SK-N-SH (cell line): Measurements from ENCODE around the gene ABI3. TPM values are rescaled to one million over a fixed set of nuclear protein-coding genes. Genes with fewer than 3 reads are reported as not detected.
A peak's percentile ranks its signal among the peaks of the same experiment; 100 is the strongest.

Experiments
- CTCF ChIA-PET: fragments of 300-600, 350-600 bp; formaldehyde crosslinking; extraction: SDS; loops from one replicate; lab custom pipeline; 2021; lab: Yijun Ruan, JAX
- POLR2A ChIA-PET: fragments of 350-600 bp; sonication (Branson Sonifier 250); formaldehyde crosslinking; extraction: SDS; loops from one replicate; lab custom pipeline; 2020; ENCODE audit warnings: antibody characterized with exemption, inconsistent platforms; lab: Yijun Ruan, JAX
- DNase-seq: peaks from one replicate; pipeline ENCODE4 v3.0.0; 2012
- H2AFZ ChIP-seq: fragments of 200-600 bp; sonication (generic); 2 replicates; pipeline ENCODE4 v1.8.1; 2016; ENCODE audit warnings: antibody characterized with exemption, mild to moderate bottlenecking, low read depth
- H3F3A ChIP-seq: fragments of 200-600 bp; sonication (generic); replicated peaks from 2 replicates; pipeline ENCODE3; 2016; ENCODE audit warnings: antibody characterized with exemption, mild to moderate bottlenecking; ENCODE audit not compliant: insufficient read depth
- H3K27ac ChIP-seq, 2 experiments: fragments of 200-500 bp in 1 of 2; fragments of 200-600 bp in 1 of 2; sonication (Bioruptor generic) in 1 of 2; sonication (generic), shearing (Covaris generic) in 1 of 2; 2 replicates each; pipeline versions ENCODE4 v1.5.1 to v1.6.1; 2014 to 2016; ENCODE audit warnings: low read depth in 2 of 2, inconsistent platforms in 1 of 2, low read length in 1 of 2, mild to moderate bottlenecking in 1 of 2, mixed read lengths in 1 of 2
- H3K27me3 ChIP-seq: fragments of 200-600 bp; sonication (generic), shearing (Covaris generic); 2 replicates; pipeline ENCODE4 v1.6.1; 2016; ENCODE audit warnings: mixed run types; ENCODE audit not compliant: insufficient read depth
- H3K36me3 ChIP-seq, 2 experiments: fragments of 200-500 bp in 1 of 2; fragments of 200-600 bp in 1 of 2; sonication (Bioruptor generic) in 1 of 2; sonication (generic) in 1 of 2; replicated peaks in 1 of 2; 2 replicates each; pipeline versions ENCODE3 to v1.5.1; 2014 to 2016; ENCODE audit warnings: low read length in 1 of 2, mild to moderate bottlenecking in 1 of 2; ENCODE audit not compliant: insufficient read depth in 2 of 2, control insufficient read depth in 1 of 2
- H3K4me1 ChIP-seq, 2 experiments: fragments of 200-500 bp in 1 of 2; fragments of 200-600 bp in 1 of 2; sonication (Bioruptor generic) in 1 of 2; sonication (generic), shearing (Covaris generic) in 1 of 2; 2 replicates each; pipeline versions ENCODE4 v1.5.1 to v1.6.1; 2014 to 2016; ENCODE audit warnings: low read depth in 1 of 2, low read length in 1 of 2, mixed run types in 1 of 2; ENCODE audit not compliant: insufficient read depth in 2 of 2, control insufficient read depth in 1 of 2
- H3K4me2 ChIP-seq: fragments of 200-600 bp; sonication (generic), shearing (Covaris generic); 2 replicates; pipeline ENCODE4 v1.6.1; 2017; ENCODE audit warnings: mixed run types
- H3K4me3 ChIP-seq, 2 experiments: fragments of 200-500 bp in 1 of 2; fragments of 200-600 bp in 1 of 2; sonication (Bioruptor generic) in 1 of 2; sonication (generic), shearing (Covaris generic) in 1 of 2; 2 replicates each; pipeline versions ENCODE4 v1.5.1 to v1.8.1; 2014 to 2016; ENCODE audit warnings: low read depth in 2 of 2, inconsistent platforms in 1 of 2, low read length in 1 of 2, mild to moderate bottlenecking in 1 of 2, mixed read lengths in 1 of 2, moderate library complexity in 1 of 2
- H3K79me2 ChIP-seq: fragments of 200-600 bp; sonication (generic); 2 replicates; pipeline ENCODE4 v1.8.1; 2017; ENCODE audit warnings: mild to moderate bottlenecking; ENCODE audit not compliant: insufficient read depth
- H3K9ac ChIP-seq: fragments of 200-600 bp; sonication (generic); 2 replicates; pipeline ENCODE4 v1.6.1; 2017; ENCODE audit warnings: mixed run types
- H3K9me2 ChIP-seq: fragments of 200-600 bp; sonication (generic); 2 replicates; pipeline ENCODE4 v1.6.1; 2017; ENCODE audit warnings: mixed run types
- H3K9me3 ChIP-seq: fragments of 200-600 bp; sonication (generic); 2 replicates; pipeline ENCODE4 v1.6.1; 2017; ENCODE audit warnings: mixed run types, mild to moderate bottlenecking, moderate library complexity
- H4K20me1 ChIP-seq: fragments of 200-600 bp; sonication (generic); 2 replicates; pipeline ENCODE4 v1.6.1; 2017; ENCODE audit warnings: mild to moderate bottlenecking, mixed run types; ENCODE audit not compliant: insufficient read depth
- CHD2 ChIP-seq: fragments of 150-350 bp; IDR thresholded peaks from 2 replicates; pipeline ENCODE4 v1.6.1; 2018; ENCODE audit warnings: low read length; ENCODE audit not compliant: partially characterized antibody
- CTCF ChIP-seq: fragments of 200-600 bp; sonication (generic); IDR thresholded peaks from 2 replicates; pipeline ENCODE4 v1.6.1; 2017; ENCODE audit warnings: antibody characterized with exemption, mild to moderate bottlenecking, moderate library complexity
- ELF1 ChIP-seq: IDR thresholded peaks from 2 replicates; pipeline ENCODE4 v1.4.0; 2012
- EZH2phosphoT487 ChIP-seq: fragments of 200-600 bp; sonication (generic); IDR thresholded peaks from 2 replicates; pipeline ENCODE4 v1.6.1; 2017; ENCODE audit warnings: low read depth, mixed run types, mild to moderate bottlenecking, antibody characterized with exemption, moderate library complexity, borderline replicate concordance
- FOXJ3 ChIP-seq: sonication (generic); formaldehyde crosslinking; IDR thresholded peaks from 2 replicates; pipeline ENCODE4 v1.5.1; 2020; ENCODE audit warnings: mild to moderate bottlenecking, missing genetic modification reagents
- FOXM1 ChIP-seq: IDR thresholded peaks from 2 replicates; pipeline ENCODE4 v1.4.0; 2012; ENCODE audit warnings: low read depth, mild to moderate bottlenecking
- JUND ChIP-seq: IDR thresholded peaks from 2 replicates; pipeline ENCODE4 v1.4.0; 2012
- MXI1 ChIP-seq: IDR thresholded peaks from 2 replicates; pipeline ENCODE4 v1.6.1; 2012; ENCODE audit warnings: mild to moderate bottlenecking, low read depth, low read length, improper control_type of control experiment
- NFIC ChIP-seq: IDR thresholded peaks from 2 replicates; pipeline ENCODE4 v1.4.0; 2012; ENCODE audit warnings: borderline replicate concordance
- RAD21 ChIP-seq: IDR thresholded peaks from 2 replicates; pipeline ENCODE4 v1.6.1; 2012; ENCODE audit warnings: mild to moderate bottlenecking, low read length
- RCOR1 ChIP-seq: fragments of 150-350 bp; IDR thresholded peaks from 2 replicates; pipeline ENCODE4 v1.6.1; 2017; ENCODE audit warnings: antibody characterized with exemption, low read length
- RFX5 ChIP-seq: IDR thresholded peaks from 2 replicates; pipeline ENCODE4 v1.6.1; 2012; ENCODE audit warnings: mild to moderate bottlenecking, improper control_type of control experiment, low read length
- RXRA ChIP-seq: IDR thresholded peaks from 2 replicates; pipeline ENCODE4 v1.4.0; 2012; ENCODE audit warnings: low read depth, mild to moderate bottlenecking, borderline replicate concordance
- SIN3A ChIP-seq: IDR thresholded peaks from 2 replicates; pipeline ENCODE4 v1.6.1; 2012; ENCODE audit warnings: low read depth, mild to moderate bottlenecking, low read length, moderate library complexity, borderline replicate concordance
- SMC3 ChIP-seq: IDR thresholded peaks from 2 replicates; pipeline ENCODE4 v1.6.1; 2012; ENCODE audit warnings: low read depth, low read length, improper control_type of control experiment
- TAF1 ChIP-seq: IDR thresholded peaks from 2 replicates; pipeline ENCODE4 v1.6.1; 2012; ENCODE audit warnings: low read depth, mild to moderate bottlenecking, low read length, moderate library complexity, borderline replicate concordance
- TCF12 ChIP-seq: IDR thresholded peaks from 2 replicates; pipeline ENCODE4 v1.4.0; 2012
- WGBS: methylation state at CpG from one replicate; pipeline ENCODE4 v1.1.6; 2017; ENCODE audit warnings: low lambda C conversion rate; 5-methylcytosine and 5-hydroxymethylcytosine counted together
- polyA plus RNA-seq, 3 experiments: library from polyadenylated mRNA; depleted of rRNA; stranded (reverse); fragments of >200 nt; gene quantifications; 2 replicates each; pipeline ENCODE4 v1.2.3, GENCODE V29; 2012
- TF ChIP-seq, protein P1 (sequence below): IDR thresholded peaks from 2 replicates; pipeline ENCODE4 v1.4.0; 2012; ENCODE audit warnings: low read depth, borderline replicate concordance
- TF ChIP-seq, protein P2 (sequence below): IDR thresholded peaks from 2 replicates; pipeline ENCODE4 v1.6.1; 2012; ENCODE audit warnings: mild to moderate bottlenecking, low read depth, low read length, moderate library complexity

The ABI3 gene
- polyA plus RNA-seq, 1 of the 3 experiments (the other 2 are of a cell fraction), result 4.7 TPM

- no peaks in the 10 kb centered on the region for H3K9me2 ChIP-seq
- no peaks in the 10 kb centered on the region for H3K4me1 ChIP-seq
- H2AFZ ChIP-seq, result no peak overlapping the region
- DNase-seq, result peak; percentile 34
- CTCF ChIA-PET, result interaction anchor here (0.5 to 9.5 kb wide), 2 partner anchors 7 to 774 kb away, joined by 3 to 105 read pairs; partner anchors contain the start of gene PHOSPHO1
- no peaks in the 10 kb centered on the region for H3K79me2 ChIP-seq
- H3K9me3 ChIP-seq, result no peaks in the 10 kb centered on the region
- H3K36me3 ChIP-seq, result no peaks in the 10 kb centered on the region
- H3F3A ChIP-seq, result peaks cover 3% of the 10 kb centered on the region
- no peak overlapping the region for H3K4me2 ChIP-seq
- H3K27ac ChIP-seq, result no peak overlapping the region
- H3K9ac ChIP-seq, result no peak overlapping the region
- no peak overlapping the region for H3K4me3 ChIP-seq
- H3K27me3 ChIP-seq, result peaks cover 16% of the 10 kb centered on the region
- no peaks in the 10 kb centered on the region for H4K20me1 ChIP-seq
- TF ChIP-seq RFX5, result no peak
- TF ChIP-seq RAD21, result no peak
- TF ChIP-seq RCOR1, result no peak
- TF ChIP-seq TAF1, result no peak
- TF ChIP-seq FOXM1, result no peak
- TF ChIP-seq CTCF, result no peak
- no peak for TF ChIP-seq SMC3
- no peak for TF ChIP-seq RXRA
- TF ChIP-seq, protein P1, sequence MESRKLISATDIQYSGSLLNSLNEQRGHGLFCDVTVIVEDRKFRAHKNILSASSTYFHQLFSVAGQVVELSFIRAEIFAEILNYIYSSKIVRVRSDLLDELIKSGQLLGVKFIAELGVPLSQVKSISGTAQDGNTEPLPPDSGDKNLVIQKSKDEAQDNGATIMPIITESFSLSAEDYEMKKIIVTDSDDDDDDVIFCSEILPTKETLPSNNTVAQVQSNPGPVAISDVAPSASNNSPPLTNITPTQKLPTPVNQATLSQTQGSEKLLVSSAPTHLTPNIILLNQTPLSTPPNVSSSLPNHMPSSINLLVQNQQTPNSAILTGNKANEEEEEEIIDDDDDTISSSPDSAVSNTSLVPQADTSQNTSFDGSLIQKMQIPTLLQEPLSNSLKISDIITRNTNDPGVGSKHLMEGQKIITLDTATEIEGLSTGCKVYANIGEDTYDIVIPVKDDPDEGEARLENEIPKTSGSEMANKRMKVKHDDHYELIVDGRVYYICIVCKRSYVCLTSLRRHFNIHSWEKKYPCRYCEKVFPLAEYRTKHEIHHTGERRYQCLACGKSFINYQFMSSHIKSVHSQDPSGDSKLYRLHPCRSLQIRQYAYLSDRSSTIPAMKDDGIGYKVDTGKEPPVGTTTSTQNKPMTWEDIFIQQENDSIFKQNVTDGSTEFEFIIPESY, result no peak
- no peak for TF ChIP-seq MXI1
- TF ChIP-seq EZH2phosphoT487, result no peak
- no peak for TF ChIP-seq FOXJ3
- TF ChIP-seq, protein P2, sequence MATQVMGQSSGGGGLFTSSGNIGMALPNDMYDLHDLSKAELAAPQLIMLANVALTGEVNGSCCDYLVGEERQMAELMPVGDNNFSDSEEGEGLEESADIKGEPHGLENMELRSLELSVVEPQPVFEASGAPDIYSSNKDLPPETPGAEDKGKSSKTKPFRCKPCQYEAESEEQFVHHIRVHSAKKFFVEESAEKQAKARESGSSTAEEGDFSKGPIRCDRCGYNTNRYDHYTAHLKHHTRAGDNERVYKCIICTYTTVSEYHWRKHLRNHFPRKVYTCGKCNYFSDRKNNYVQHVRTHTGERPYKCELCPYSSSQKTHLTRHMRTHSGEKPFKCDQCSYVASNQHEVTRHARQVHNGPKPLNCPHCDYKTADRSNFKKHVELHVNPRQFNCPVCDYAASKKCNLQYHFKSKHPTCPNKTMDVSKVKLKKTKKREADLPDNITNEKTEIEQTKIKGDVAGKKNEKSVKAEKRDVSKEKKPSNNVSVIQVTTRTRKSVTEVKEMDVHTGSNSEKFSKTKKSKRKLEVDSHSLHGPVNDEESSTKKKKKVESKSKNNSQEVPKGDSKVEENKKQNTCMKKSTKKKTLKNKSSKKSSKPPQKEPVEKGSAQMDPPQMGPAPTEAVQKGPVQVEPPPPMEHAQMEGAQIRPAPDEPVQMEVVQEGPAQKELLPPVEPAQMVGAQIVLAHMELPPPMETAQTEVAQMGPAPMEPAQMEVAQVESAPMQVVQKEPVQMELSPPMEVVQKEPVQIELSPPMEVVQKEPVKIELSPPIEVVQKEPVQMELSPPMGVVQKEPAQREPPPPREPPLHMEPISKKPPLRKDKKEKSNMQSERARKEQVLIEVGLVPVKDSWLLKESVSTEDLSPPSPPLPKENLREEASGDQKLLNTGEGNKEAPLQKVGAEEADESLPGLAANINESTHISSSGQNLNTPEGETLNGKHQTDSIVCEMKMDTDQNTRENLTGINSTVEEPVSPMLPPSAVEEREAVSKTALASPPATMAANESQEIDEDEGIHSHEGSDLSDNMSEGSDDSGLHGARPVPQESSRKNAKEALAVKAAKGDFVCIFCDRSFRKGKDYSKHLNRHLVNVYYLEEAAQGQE, result no peak
- TF ChIP-seq NFIC, result no peak
- TF ChIP-seq CHD2, result no peak
- TF ChIP-seq JUND, result no peak
- TF ChIP-seq TCF12, result no peak
- TF ChIP-seq SIN3A, result no peak
- TF ChIP-seq ELF1, result no peak
- TF ChIP-seq, all 33 proteins: peak for 0
- POLR2A ChIA-PET, result no interaction called here
- WGBS, result 58% methylated on average over 14 of the region's 15 CpGs
Measured at GRCh38 chr17:49219987-49220386, 9.5 kb downstream of the ABI3 start.
